ENCODE results near the gene KIRREL3. TPM values are rescaled to one million over a fixed set of nuclear protein-coding genes. Genes with fewer than 3 reads are reported as not detected.

Gene KIRREL3
- total RNA-seq, 1 donor from 2014 or later: not detected

GRCh38 chr11:126546694-126547093 is 453.9 kb downstream of the KIRREL3 start:
- H3K4me3 ChIP-seq (ENCODE audit: low read depth, low read length): no peak overlapping the region
- DNase-seq (ENCODE audit: low read depth): no peak
- H3K27me3 ChIP-seq (ENCODE audit: control insufficient read depth, insufficient read depth, low read length): no peaks in the 10 kb centered on the region
- no peaks in the 10 kb centered on the region for H3K36me3 ChIP-seq (ENCODE audit: control insufficient read depth, insufficient read depth, low read length)
- no peak for TF ChIP-seq CTCF (IDR thresholded peaks at IDR 0.05; ENCODE audit: insufficient read depth, low read length, severe bottlenecking)
- FAIRE-seq: no peak

GRCh38 chr11:126546191-126546590 is 454.4 kb downstream of the KIRREL3 start:
- DNase-seq (ENCODE audit: low read depth): no peak
- Histone ChIP-seq H3K4me3 (ENCODE audit: low read depth, low read length) (no peak overlapping the region), H3K27me3 (ENCODE audit: control insufficient read depth, insufficient read depth, low read length) (no peaks in the 10 kb centered on the region), H3K36me3 (ENCODE audit: control insufficient read depth, insufficient read depth, low read length) (no peaks in the 10 kb centered on the region)
- no peak for TF ChIP-seq CTCF (IDR thresholded peaks at IDR 0.05; ENCODE audit: insufficient read depth, low read length, severe bottlenecking)
- no peak for FAIRE-seq

DNA sequence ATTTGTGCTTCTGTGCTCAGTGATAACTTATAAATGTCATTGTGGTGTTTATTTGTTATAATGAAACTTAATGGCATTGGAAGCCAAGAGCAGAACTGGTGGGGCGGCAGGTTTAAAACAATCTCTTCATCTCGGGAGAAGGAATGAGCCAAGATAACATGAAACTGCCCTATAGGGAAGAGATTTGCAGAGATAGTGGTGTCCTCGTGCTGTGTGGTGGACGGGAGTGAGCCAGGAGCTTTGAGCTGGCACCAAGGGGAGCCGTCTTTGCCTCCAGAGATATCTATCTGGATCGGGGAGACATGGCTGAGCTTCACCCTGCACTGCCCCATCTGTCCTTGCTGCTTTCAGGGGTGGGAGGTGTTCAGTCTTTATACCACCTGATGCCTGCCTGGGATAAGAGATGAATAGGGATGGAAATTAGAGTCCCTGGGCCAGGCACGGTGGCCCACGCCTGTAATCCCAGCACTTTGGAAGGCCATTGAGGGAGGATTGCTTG is 455.5 kb downstream of the KIRREL3 start:
- DNase-seq (ENCODE audit: low read depth) (no peak), FAIRE-seq (no peak)
- no peaks in the 10 kb centered on the region for H3K36me3 ChIP-seq (ENCODE audit: control insufficient read depth, insufficient read depth, low read length)
- no peaks in the 10 kb centered on the region for H3K27me3 ChIP-seq (ENCODE audit: control insufficient read depth, insufficient read depth, low read length)
- no peak for TF ChIP-seq CTCF (IDR thresholded peaks at IDR 0.05; ENCODE audit: insufficient read depth, low read length, severe bottlenecking)
- no peak overlapping the region for H3K4me3 ChIP-seq (ENCODE audit: low read depth, low read length)

DNA sequence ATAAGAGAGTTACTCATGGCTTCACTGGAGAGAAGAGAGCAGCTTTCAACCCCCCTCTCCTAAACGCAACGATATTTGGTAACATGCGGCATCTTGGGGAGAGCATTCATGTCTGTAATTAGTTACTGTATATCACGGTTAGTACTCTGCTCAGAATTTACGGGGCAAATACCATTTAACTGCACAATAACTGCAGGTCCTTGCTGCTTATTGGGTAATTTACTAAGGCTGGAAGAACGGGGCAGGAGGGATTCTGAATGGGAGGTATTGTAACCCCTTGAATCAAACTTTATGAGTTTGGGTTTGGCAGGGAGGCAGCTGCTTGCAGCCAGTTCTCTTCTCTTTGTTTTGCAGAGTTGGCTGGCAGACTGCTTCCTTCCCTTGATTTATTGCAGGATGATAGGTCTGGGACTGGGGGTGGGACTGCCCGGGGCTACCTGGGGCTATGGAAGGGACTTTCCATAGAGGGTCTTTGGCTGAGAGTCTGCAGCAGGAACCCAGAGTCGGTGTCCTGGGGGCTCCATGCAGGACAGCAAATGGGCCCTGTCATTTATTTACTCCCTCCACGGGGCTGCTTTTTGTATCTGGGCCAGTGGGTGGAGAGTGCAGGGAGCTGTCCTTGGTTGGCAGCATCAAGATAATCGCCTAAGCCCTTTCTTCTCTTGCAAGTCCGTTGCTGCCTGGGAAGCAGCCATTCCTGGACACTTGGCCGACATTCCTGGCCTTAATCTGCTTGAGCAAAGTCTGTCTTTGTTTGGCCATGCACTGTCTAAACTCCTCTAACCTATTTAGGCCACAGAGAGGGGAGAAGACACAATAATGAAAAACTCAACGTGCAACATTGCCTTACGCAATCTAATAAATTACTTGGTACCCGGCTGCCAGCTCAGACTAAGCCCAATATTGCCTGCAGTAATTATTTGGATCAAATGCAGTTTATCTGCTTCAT is 456.2 kb downstream of the KIRREL3 start:
- Histone ChIP-seq H3K27me3 (ENCODE audit: control insufficient read depth, insufficient read depth, low read length) (no peaks in the 10 kb centered on the region), H3K36me3 (ENCODE audit: control insufficient read depth, insufficient read depth, low read length) (no peaks in the 10 kb centered on the region), H3K4me3 (ENCODE audit: low read depth, low read length) (no peak overlapping the region)
- FAIRE-seq (no peak), DNase-seq (ENCODE audit: low read depth) (peak; percentile 7)
- TF ChIP-seq CTCF (IDR thresholded peaks at IDR 0.05; ENCODE audit: insufficient read depth, low read length, severe bottlenecking): no peak

DNA sequence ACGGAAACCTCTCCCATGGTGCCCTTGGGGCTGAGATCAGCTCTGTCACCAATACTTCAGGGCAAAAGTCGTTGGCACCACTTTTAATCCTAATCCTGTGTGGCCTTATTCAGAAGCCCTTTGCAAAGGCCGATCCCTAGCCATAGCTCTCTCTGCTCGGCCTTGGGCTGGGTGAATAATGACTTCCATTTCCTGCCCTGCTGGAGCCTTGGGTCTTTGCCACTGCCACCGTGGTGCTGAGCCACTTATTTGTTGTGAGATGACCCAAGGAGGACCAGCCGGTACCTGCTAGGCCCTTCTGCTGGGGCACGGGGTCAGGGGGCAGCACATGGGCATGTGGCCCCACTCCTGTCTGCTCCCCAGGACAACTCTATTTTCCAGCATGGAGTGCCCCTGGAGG is 456.9 kb downstream of the KIRREL3 start:
- DNase-seq (ENCODE audit: low read depth) (no peak), FAIRE-seq (no peak)
- H3K36me3 ChIP-seq (ENCODE audit: control insufficient read depth, insufficient read depth, low read length): no peaks in the 10 kb centered on the region
- no peak for TF ChIP-seq CTCF (IDR thresholded peaks at IDR 0.05; ENCODE audit: insufficient read depth, low read length, severe bottlenecking)
- H3K4me3 ChIP-seq (ENCODE audit: low read depth, low read length): no peak overlapping the region
- no peaks in the 10 kb centered on the region for H3K27me3 ChIP-seq (ENCODE audit: control insufficient read depth, insufficient read depth, low read length)

Data from bronchial epithelial cell (primary cell).